ENCODE measurements around the gene BATF2.

GRCh38 chr11:65008016-65008415, 11.2 kb upstream of the BATF2 start:
- TF ChIP-seq POLR2A (IDR thresholded peaks at IDR 0.05; ENCODE audit: low read length) (no peak), GATA1 (IDR thresholded peaks at IDR 0.05; ENCODE audit: low read depth, low read length) (no peak)

Data from erythroblast (primary cell).